ENCODE data around the gene SV2C. TPM values are rescaled to one million over a fixed set of nuclear protein-coding genes. Genes with fewer than 3 reads are reported as not detected.

The SV2C gene
- total and polyA plus RNA-seq, 2 of the 13 experiments (the other 11 are each of a cell fraction or from before 2014, with no cell fraction given): not detected

DNA sequence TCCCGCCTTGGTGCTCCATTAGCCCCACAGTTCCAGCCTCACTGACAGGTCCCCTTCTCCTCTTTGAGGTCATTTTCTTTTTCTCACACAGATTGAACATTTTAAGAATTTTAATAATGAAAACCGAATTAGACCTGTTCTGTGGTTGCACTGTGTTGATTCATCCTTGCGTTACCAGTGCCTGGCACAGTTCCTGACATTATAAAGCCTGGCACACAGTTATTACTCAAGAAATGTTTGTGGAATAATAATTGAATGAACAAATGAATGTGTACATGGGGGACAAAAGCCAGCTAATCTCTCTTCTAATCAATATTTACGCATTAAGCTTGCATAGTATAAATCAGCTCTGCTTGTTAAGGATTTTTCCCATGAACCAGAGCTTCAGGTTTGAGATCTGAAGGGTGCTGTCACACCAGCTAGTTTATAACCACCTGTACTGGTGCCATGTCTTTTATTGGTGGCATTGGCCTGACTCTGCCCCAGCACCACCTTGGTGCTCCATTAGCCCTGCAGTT is 80.0 kb downstream of the SV2C start:
- Histone ChIP-seq H3K27me3 (ENCODE audit: control insufficient read depth in 1 of 2, insufficient read depth in 2 of 2, low read length in 2 of 2) (0 out of 5 replicates have a peak, but pooled peaks cover 0 to 2% of the 10 kb centered on the region in 2 experiments), H3K27ac (ENCODE audit: extremely low read length, insufficient read depth, low read length) (no peak overlapping the region), H3K4me3 (replicated peaks in 1 of 3; ENCODE audit: insufficient read depth in 1 of 3, low read depth in 2 of 3, low read length in 3 of 3) (no peak overlapping the region), H3K4me1 (ENCODE audit: insufficient read depth, low read length) (no peaks in the 10 kb centered on the region), H3K4me2 (ENCODE audit: low read depth, low read length) (no peak overlapping the region), H4K20me1 (ENCODE audit: insufficient read depth, low read length) (no peaks in the 10 kb centered on the region), H3K36me3 (replicated peaks in 1 of 2; ENCODE audit: control insufficient read depth in 1 of 2, insufficient read depth in 2 of 2, low read length in 2 of 2) (no peaks in the 10 kb centered on the region), H3K9ac (ENCODE audit: insufficient read depth, low read depth, low read length) (no peak overlapping the region), H2AFZ (ENCODE audit: low read length) (no peak overlapping the region), H3K9me3 (ENCODE audit: low read length) (no peaks in the 10 kb centered on the region), H3K79me2 (ENCODE audit: insufficient read depth, low read length) (no peaks in the 10 kb centered on the region)
- no TSS peak for BruUV-seq (replicated peaks)
- in situ Hi-C loops (cut with HindIII; ENCODE audit: extremely low pct_ligation_motif_present, low pct_unique_long_range_greater_than_20kb): no loop called here
- 11% methylated on average over 4 of the region's 4 CpGs for WGBS (ENCODE audit: low lambda C conversion rate)
- POLR2A ChIA-PET: no interaction called here
- no peak for ATAC-seq
- CTCF ChIA-PET (ENCODE audit: low intra/inter-chr PET ratio, low total read pairs): no interaction called here
- FAIRE-seq: no peak
- intact Hi-C loops (cut with micrococcal nuclease; ENCODE audit: unreplicated experiment): no loop called here
- no peak for DNase-seq (ENCODE audit: low spot score)
- TF ChIP-seq DPF2 (CRISPR knock-in tag; IDR thresholded peaks at IDR 0.05; ENCODE audit: borderline replicate concordance, low read depth) (no peak), RARG (CRISPR knock-in tag; IDR thresholded peaks at IDR 0.05; ENCODE audit: low read depth) (no peak), ZNF609 (CRISPR knock-in tag; IDR thresholded peaks at IDR 0.05; ENCODE audit: borderline replicate concordance) (no peak), ZFP1 (CRISPR knock-in tag; IDR thresholded peaks at IDR 0.05) (no peak), ZNF850 (CRISPR knock-in tag; conservative IDR thresholded peaks at IDR 0.05) (no peak), HMGXB4 (CRISPR knock-in tag; IDR thresholded peaks at IDR 0.05; ENCODE audit: borderline replicate concordance in 1 of 2, low read depth in 1 of 2) (no peak), ZNF205 (CRISPR knock-in tag; IDR thresholded peaks at IDR 0.05) (no peak), CBX2 (IDR thresholded peaks at IDR 0.05; ENCODE audit: low read depth, low read length) (no peak), CBX2 (CRISPR knock-in tag; IDR thresholded peaks at IDR 0.05; ENCODE audit: low read depth) (no peak), ATRX (CRISPR knock-in tag; IDR thresholded peaks at IDR 0.05; ENCODE audit: borderline replicate concordance) (no peak), ZNF674 (CRISPR knock-in tag; IDR thresholded peaks at IDR 0.05; ENCODE audit: low read depth) (no peak), ZSCAN9 (CRISPR knock-in tag; IDR thresholded peaks at IDR 0.05; ENCODE audit: borderline replicate concordance) (no peak), FLYWCH1 (CRISPR knock-in tag; IDR thresholded peaks at IDR 0.05) (no peak), ZNF354B (CRISPR knock-in tag; IDR thresholded peaks at IDR 0.05) (no peak), JUND (CRISPR knock-in tag; IDR thresholded peaks at IDR 0.05) (no peak), MAF1 (CRISPR knock-in tag; IDR thresholded peaks at IDR 0.05; ENCODE audit: borderline replicate concordance) (no peak), MAZ (IDR thresholded peaks at IDR 0.05; ENCODE audit: borderline replicate concordance, low read depth, low read length) (no peak), MAZ (CRISPR knock-in tag; IDR thresholded peaks at IDR 0.05; ENCODE audit: low read depth) (no peak)
- TF ChIP-seq, protein P1, sequence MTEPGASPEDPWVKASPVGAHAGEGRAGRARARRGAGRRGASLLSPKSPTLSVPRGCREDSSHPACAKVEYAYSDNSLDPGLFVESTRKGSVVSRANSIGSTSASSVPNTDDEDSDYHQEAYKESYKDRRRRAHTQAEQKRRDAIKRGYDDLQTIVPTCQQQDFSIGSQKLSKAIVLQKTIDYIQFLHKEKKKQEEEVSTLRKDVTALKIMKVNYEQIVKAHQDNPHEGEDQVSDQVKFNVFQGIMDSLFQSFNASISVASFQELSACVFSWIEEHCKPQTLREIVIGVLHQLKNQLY (CRISPR knock-in tag; IDR thresholded peaks at IDR 0.05): no peak
